ENCODE results near the gene SNCAIP. TPM values are rescaled to one million over a fixed set of nuclear protein-coding genes. Genes with fewer than 3 reads are reported as not detected.

The SNCAIP gene
- total and polyA plus RNA-seq, 8 donors = 0.45 to 10.6 (median 2.6) TPM; not detected in 1

- H3K4me3 ChIP-seq = no peak overlapping the region
- intact Hi-C loops (cut with DNase I; ENCODE audit: low total_unique reads) = no loop called here
- DNase-seq = no peak
- no peaks in the 10 kb centered on the region for H3K9me3 ChIP-seq
- H3K27me3 ChIP-seq = no peaks in the 10 kb centered on the region
- no peak overlapping the region for H3K27ac ChIP-seq
- no peak for TF ChIP-seq POLR2AphosphoS5 (IDR thresholded peaks at IDR 0.05)
- TF ChIP-seq POLR2A (IDR thresholded peaks at IDR 0.05) = no peak
- TF ChIP-seq EP300 (IDR thresholded peaks at IDR 0.05) = no peak
- TF ChIP-seq CTCF (IDR thresholded peaks at IDR 0.05) = no peak
- WGBS, 5 donors = 67 to 84% (median 80%) methylated on average over 4 of the region's 4 CpGs
- H3K36me3 ChIP-seq = no peaks in the 10 kb centered on the region
- no peaks in the 10 kb centered on the region for H3K4me1 ChIP-seq
Measured at GRCh38 chr5:122342256-122342655, 30.2 kb downstream of the SNCAIP start.

GRCh38 chr5:122346897-122347581 lies 35.0 kb downstream of the SNCAIP start:
- no peaks in the 10 kb centered on the region for H3K4me1 ChIP-seq
- H3K9me3 ChIP-seq = no peaks in the 10 kb centered on the region
- no peak for TF ChIP-seq POLR2A (IDR thresholded peaks at IDR 0.05)
- TF ChIP-seq POLR2AphosphoS5 (IDR thresholded peaks at IDR 0.05) = no peak
- no peak for TF ChIP-seq CTCF (IDR thresholded peaks at IDR 0.05)
- no peak for TF ChIP-seq EP300 (IDR thresholded peaks at IDR 0.05)
- intact Hi-C loops (cut with DNase I; ENCODE audit: low total_unique reads) = no loop called here
- H3K4me3 ChIP-seq = no peak overlapping the region
- H3K36me3 ChIP-seq = no peaks in the 10 kb centered on the region
- 73 to 77% (median 76%) methylated on average over 3 of the region's 3 CpGs for WGBS, 5 donors
- H3K27ac ChIP-seq = no peak overlapping the region
- H3K27me3 ChIP-seq = no peaks in the 10 kb centered on the region
- DNase-seq = no peak

- no peak overlapping the region for H3K27ac ChIP-seq
- H3K4me3 ChIP-seq = no peak overlapping the region
- no peaks in the 10 kb centered on the region for H3K27me3 ChIP-seq
- no peaks in the 10 kb centered on the region for H3K9me3 ChIP-seq
- TF ChIP-seq EP300 (IDR thresholded peaks at IDR 0.05) (no peak), POLR2AphosphoS5 (IDR thresholded peaks at IDR 0.05) (no peak), CTCF (IDR thresholded peaks at IDR 0.05) (no peak), POLR2A (IDR thresholded peaks at IDR 0.05) (no peak)
- WGBS, 5 donors = 70 to 85% (median 74%) methylated on average over 3 of the region's 3 CpGs
- no peaks in the 10 kb centered on the region for H3K4me1 ChIP-seq
- no peaks in the 10 kb centered on the region for H3K36me3 ChIP-seq
- no peak for DNase-seq
- intact Hi-C loops (cut with DNase I; ENCODE audit: low total_unique reads) = no loop called here
Measured at GRCh38 chr5:122350496-122350895, 38.5 kb downstream of the SNCAIP start.

GRCh38 chr5:122351416-122352157 lies 39.5 kb downstream of the SNCAIP start:
- TF ChIP-seq EP300 (IDR thresholded peaks at IDR 0.05) (no peak), POLR2A (IDR thresholded peaks at IDR 0.05) (no peak), CTCF (IDR thresholded peaks at IDR 0.05) (no peak), POLR2AphosphoS5 (IDR thresholded peaks at IDR 0.05) (no peak)
- DNase-seq = peak in 1 of 2 donors; percentile 56
- intact Hi-C loops (cut with DNase I; ENCODE audit: low total_unique reads) = no loop called here
- Histone ChIP-seq H3K36me3 (no peaks in the 10 kb centered on the region), H3K27me3 (no peaks in the 10 kb centered on the region), H3K4me1 (no peaks in the 10 kb centered on the region), H3K4me3 (no peak overlapping the region), H3K9me3 (no peaks in the 10 kb centered on the region), H3K27ac (no peak overlapping the region)
- 72 to 90% (median 86%) methylated on average over 4 of the region's 4 CpGs for WGBS, 5 donors

Data from stomach (tissue), 9 donors.